B cell (primary cell): ENCODE results near the gene KIAA0753. TPM values are rescaled to one million over a fixed set of nuclear protein-coding genes. Genes with fewer than 3 reads are reported as not detected.

Experiments used
- ATAC-seq: fragments of 200-7000 bp; cut with Tn5 transposase; one replicate; pipeline ENCODE4 v1.10.0; 2021; ENCODE audit warnings: low read depth, mild to moderate bottlenecking, moderate number of reproducible peaks, moderate library complexity
- CTCF ChIA-PET: fragments of 350-600 bp; sonication (Branson Sonifier 250); formaldehyde crosslinking; loops from one replicate; lab custom pipeline; 2021; ENCODE audit warnings: antibody characterized with exemption, inconsistent platforms; lab: Charles Lee
- POLR2A ChIA-PET: fragments of 350-600 bp; sonication (Branson Sonifier 250); formaldehyde crosslinking; loops from one replicate; lab custom pipeline; 2021; ENCODE audit warnings: antibody characterized with exemption; lab: Charles Lee
- DNase-seq: peaks from one replicate; pipeline ENCODE4 v3.0.0; 2013
- H2AFZ ChIP-seq: 2 replicates; pipeline ENCODE4 v1.6.1; 2012; ENCODE audit warnings: mild to moderate bottlenecking, low read depth, low read length; ENCODE audit not compliant: insufficient read depth, poor library complexity, severe bottlenecking
- H3K27ac ChIP-seq, 2 donors: 1 replicate in 1 of 2; 2 replicates in 1 of 2; pipeline ENCODE4 v1.5.1; 2012 to 2013; ENCODE audit warnings: low read length in 2 of 2, mild to moderate bottlenecking in 2 of 2, moderate library complexity in 1 of 2
- H3K27me3 ChIP-seq, 4 experiments: fragments of 200-600 bp in 1 of 4; sonication (generic) in 1 of 4; replicated peaks in 1 of 4; 1 replicate in 2 of 4; 2 replicates in 2 of 4; pipeline versions ENCODE4 v1.6.1 to v1.7.0; 2013 to 2016; ENCODE audit warnings: low read length in 3 of 4, mild to moderate bottlenecking in 2 of 4, mixed read lengths in 1 of 4, moderate library complexity in 1 of 4; ENCODE audit not compliant: insufficient read depth in 4 of 4, control insufficient read depth in 3 of 4; ENCODE audit errors: control extremely low read depth in 1 of 4
- H3K36me3 ChIP-seq, 2 experiments: replicated peaks in 1 of 2; 1 replicate in 1 of 2; 2 replicates in 1 of 2; pipeline versions ENCODE4 v1.6.1 to v1.7.1; 2013; ENCODE audit warnings: low read length in 1 of 2; ENCODE audit not compliant: insufficient read depth in 2 of 2, control insufficient read depth in 1 of 2; ENCODE audit errors: control extremely low read depth in 1 of 2, extremely low read depth in 1 of 2
- H3K4me1 ChIP-seq, 2 donors: fragments of 200-600 bp in 1 of 2; sonication (generic) in 1 of 2; 1 replicate in 1 of 2; 2 replicates in 1 of 2; pipeline versions ENCODE4 v1.5.1 to v1.6.1; 2013 to 2017; ENCODE audit warnings: low read length in 2 of 2; ENCODE audit not compliant: control insufficient read depth in 2 of 2, insufficient read depth in 2 of 2
- H3K4me2 ChIP-seq: replicated peaks from 2 replicates; pipeline ENCODE3; 2012; ENCODE audit warnings: mild to moderate bottlenecking, low read depth, low read length; ENCODE audit not compliant: poor library complexity, severe bottlenecking
- H3K4me3 ChIP-seq, 5 experiments: fragments of 200-600 bp in 1 of 5; sonication (generic) in 1 of 5; 1 replicate in 3 of 5; 2 replicates in 2 of 5; pipeline versions ENCODE4 v1.5.1 to v1.7.0; 2011 to 2016; ENCODE audit warnings: low read length in 4 of 5, mild to moderate bottlenecking in 4 of 5, low read depth in 2 of 5, control low read depth in 1 of 5, moderate library complexity in 1 of 5; ENCODE audit not compliant: insufficient read depth in 1 of 5; ENCODE audit errors: control extremely low read depth in 1 of 5, extremely low read depth in 1 of 5
- H3K79me2 ChIP-seq: fragments of 200-600 bp; sonication (generic); one replicate; pipeline ENCODE4 v1.6.0; 2016; ENCODE audit warnings: low read length; ENCODE audit not compliant: control insufficient read depth, insufficient read depth
- H3K9ac ChIP-seq: fragments of 200-600 bp; sonication (generic); 2 replicates; pipeline ENCODE4 v1.6.1; 2017; ENCODE audit warnings: mild to moderate bottlenecking, low read length, moderate library complexity
- H3K9me3 ChIP-seq, 3 donors: one replicate each; pipeline versions ENCODE4 v1.6.1 to v1.7.1; 2013; ENCODE audit warnings: low read length in 2 of 3; ENCODE audit not compliant: control insufficient read depth in 2 of 3, insufficient read depth in 1 of 3; ENCODE audit errors: control extremely low read depth in 1 of 3
- H4K20me1 ChIP-seq: 2 replicates; pipeline ENCODE4 v1.6.0; 2012; ENCODE audit warnings: mild to moderate bottlenecking, low read length; ENCODE audit not compliant: insufficient read depth, control insufficient read depth, poor library complexity, severe bottlenecking
- H3K27ac Mint-ChIP-seq: one replicate; pipeline ENCODE4 v1.8.0; 2021; ENCODE audit warnings: mixed read lengths
- H3K27me3 Mint-ChIP-seq: one replicate; pipeline ENCODE4 v1.8.0; 2021; ENCODE audit warnings: mixed read lengths
- H3K4me1 Mint-ChIP-seq: one replicate; pipeline ENCODE4 v1.8.0; 2021; ENCODE audit warnings: mixed read lengths
- H3K4me3 Mint-ChIP-seq: one replicate; pipeline ENCODE4 v1.8.0; 2021; ENCODE audit warnings: mixed read lengths
- H3K9me3 Mint-ChIP-seq: one replicate; pipeline ENCODE4 v1.8.0; 2022; ENCODE audit warnings: mixed read lengths; ENCODE audit not compliant: insufficient read depth
- EZH2 ChIP-seq: IDR thresholded peaks from 2 replicates; pipeline ENCODE4 v1.6.1; 2012; ENCODE audit warnings: borderline replicate concordance, low read depth, mild to moderate bottlenecking, moderate library complexity, low read length; ENCODE audit not compliant: insufficient read depth, poor library complexity, severe bottlenecking
- WGBS: methylation state at CpG from one replicate; pipeline ENCODE4 v1.1.5; 2013; ENCODE audit warnings: missing lambda C conversion rate; ENCODE audit not compliant: insufficient coverage; 5-methylcytosine and 5-hydroxymethylcytosine counted together
- intact Hi-C: fragments of 100-400 bp; cut with micrococcal nuclease; formaldehyde crosslinking; loops from one replicate; pipeline ENCODE4 v1.10.0; 2022
- polyA plus RNA-seq: library from polyadenylated mRNA; depleted of rRNA; stranded (reverse); fragments of >200 nt; gene quantifications from 2 replicates; pipeline ENCODE4 v1.2.3, GENCODE V29; 2012
- total RNA-seq, 2 donors: library from RNA; stranded (reverse); fragments of 120-200 nt in 1 of 2; gene quantifications; 1 replicate in 1 of 2; 2 replicates in 1 of 2; pipeline versions ENCODE4 v1.2.3 to v1.2.4, GENCODE V29; 2013 to 2022
- TF ChIP-seq, protein P1 (sequence below): fragments of 200-600 bp; IDR thresholded peaks from one replicate; pipeline ENCODE4 v1.8.0; 2022; ENCODE audit warnings: antibody characterized with exemption, mild to moderate bottlenecking

The KIAA0753 gene
- total and polyA plus RNA-seq, 2 donors (not counting 1 experiment from before 2014, with no cell fraction given): 6.3 to 29.1 TPM

DNA sequence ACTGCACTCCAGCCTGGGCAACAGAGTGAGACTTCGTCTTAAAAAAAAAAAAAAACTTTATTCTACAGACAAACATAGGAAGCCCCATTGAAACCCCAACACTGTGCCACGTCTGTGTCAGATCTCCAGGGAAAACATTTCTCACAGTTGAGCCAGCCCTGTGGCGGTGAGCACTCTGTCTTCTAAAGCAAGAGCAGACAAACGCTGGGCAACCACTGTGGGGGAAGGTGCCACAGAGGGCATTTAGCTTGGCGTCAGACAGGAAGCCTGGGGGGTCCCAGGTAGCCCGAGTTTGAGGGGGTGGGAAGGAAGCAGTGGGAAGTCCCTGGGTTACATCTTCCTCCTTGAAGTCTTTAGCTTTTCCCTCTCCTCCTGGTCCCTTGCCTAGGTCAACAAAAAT, 27.0 kb upstream of the KIAA0753 start:
- POLR2A ChIA-PET: no interaction called here

DNA sequence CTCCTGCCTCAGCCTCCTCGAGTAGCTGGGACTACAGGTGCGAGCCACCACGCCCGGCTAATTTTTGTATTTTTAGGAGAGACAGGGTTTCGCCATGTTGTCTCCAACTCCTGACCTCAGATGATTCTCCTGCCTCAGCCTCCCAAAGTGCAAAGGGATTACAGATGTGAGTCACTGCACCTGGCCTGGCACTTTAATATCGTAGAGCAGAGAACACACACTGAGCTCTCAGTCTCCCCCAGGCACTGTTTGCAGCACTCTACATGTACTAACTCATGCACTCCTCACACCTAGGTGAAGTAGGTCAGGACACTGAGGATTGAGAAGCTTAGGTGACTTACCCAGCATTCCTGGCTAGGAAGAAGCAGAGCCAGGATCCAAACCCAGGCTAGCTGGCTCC, 26.0 kb upstream of the KIAA0753 start:
- DNase-seq (no peak), ATAC-seq (no peak)
- no peaks in the 10 kb centered on the region for H3K9me3 Mint-ChIP-seq
- TF ChIP-seq, protein P1, sequence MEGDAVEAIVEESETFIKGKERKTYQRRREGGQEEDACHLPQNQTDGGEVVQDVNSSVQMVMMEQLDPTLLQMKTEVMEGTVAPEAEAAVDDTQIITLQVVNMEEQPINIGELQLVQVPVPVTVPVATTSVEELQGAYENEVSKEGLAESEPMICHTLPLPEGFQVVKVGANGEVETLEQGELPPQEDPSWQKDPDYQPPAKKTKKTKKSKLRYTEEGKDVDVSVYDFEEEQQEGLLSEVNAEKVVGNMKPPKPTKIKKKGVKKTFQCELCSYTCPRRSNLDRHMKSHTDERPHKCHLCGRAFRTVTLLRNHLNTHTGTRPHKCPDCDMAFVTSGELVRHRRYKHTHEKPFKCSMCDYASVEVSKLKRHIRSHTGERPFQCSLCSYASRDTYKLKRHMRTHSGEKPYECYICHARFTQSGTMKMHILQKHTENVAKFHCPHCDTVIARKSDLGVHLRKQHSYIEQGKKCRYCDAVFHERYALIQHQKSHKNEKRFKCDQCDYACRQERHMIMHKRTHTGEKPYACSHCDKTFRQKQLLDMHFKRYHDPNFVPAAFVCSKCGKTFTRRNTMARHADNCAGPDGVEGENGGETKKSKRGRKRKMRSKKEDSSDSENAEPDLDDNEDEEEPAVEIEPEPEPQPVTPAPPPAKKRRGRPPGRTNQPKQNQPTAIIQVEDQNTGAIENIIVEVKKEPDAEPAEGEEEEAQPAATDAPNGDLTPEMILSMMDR: no peak
- TF ChIP-seq EZH2: no peak
- no peak overlapping the region for H3K27ac Mint-ChIP-seq
- Histone ChIP-seq H3K36me3 (peaks cover 0 to 23% of the 10 kb centered on the region in 2 experiments), H4K20me1 (peaks cover 21% of the 10 kb centered on the region), H3K9ac (no peak overlapping the region), H3K4me3 (no peak overlapping the region), H3K79me2 (peaks cover 33% of the 10 kb centered on the region), H3K4me1 (peaks cover 12 to 25% of the 10 kb centered on the region in 2 donors), H3K9me3 (no peaks in the 10 kb centered on the region), H3K4me2 (no peak overlapping the region), H2AFZ (no peak overlapping the region), H3K27ac (no peak overlapping the region), H3K27me3 (no peaks in the 10 kb centered on the region)
- ChIA-PET POLR2A (interaction anchor here (0.9 kb wide), 1 partner anchor 15 kb away, joined by 3 read pairs; the partner anchor contains the start of genes C17orf100 and MED31), CTCF (interaction anchor here (0.8 to 2.4 kb wide), 12 partner anchors 9 to 244 kb away, joined by 3 to 15 read pairs (median 4); no protein-coding TSS in a partner anchor)
- peaks cover 32% of the 10 kb centered on the region for H3K4me1 Mint-ChIP-seq
- no peak overlapping the region for H3K4me3 Mint-ChIP-seq
- WGBS: 85% methylated on average over 6 of the region's 6 CpGs
- no peaks in the 10 kb centered on the region for H3K27me3 Mint-ChIP-seq
- intact Hi-C loops: loop anchor here (1.0 kb wide), 1 partner anchor 177 kb away; no protein-coding TSS in a partner anchor

More for the DNA sequence above, 27.0 kb upstream of the KIAA0753 start:
- DNase-seq: no peak
- WGBS: 14% methylated on average over 5 of the region's 6 CpGs
- H3K36me3 ChIP-seq: peaks cover 0 to 23% of the 10 kb centered on the region in 2 experiments
- Mint-ChIP-seq H3K4me1 (peaks cover 25% of the 10 kb centered on the region), H3K27ac (no peak overlapping the region), H3K4me3 (no peak overlapping the region), H3K27me3 (no peaks in the 10 kb centered on the region), H3K9me3 (no peaks in the 10 kb centered on the region)
- H3K4me1 ChIP-seq: peaks cover 4 to 17% of the 10 kb centered on the region in 2 donors
- no peaks in the 10 kb centered on the region for H3K27me3 ChIP-seq
- TF ChIP-seq EZH2: no peak
- TF ChIP-seq, protein P1: no peak
- H3K4me2 ChIP-seq: no peak overlapping the region
- H2AFZ ChIP-seq: no peak overlapping the region
- no peaks in the 10 kb centered on the region for H3K9me3 ChIP-seq
- intact Hi-C loops: no loop called here
- peaks cover 23% of the 10 kb centered on the region for H4K20me1 ChIP-seq
- CTCF ChIA-PET: interaction anchor here (0.7 to 2.4 kb wide), 7 partner anchors 10 to 244 kb away, joined by 3 to 15 read pairs (median 6); no protein-coding TSS in a partner anchor
- H3K27ac ChIP-seq: no peak overlapping the region
- ATAC-seq: no peak
- H3K79me2 ChIP-seq: peaks cover 36% of the 10 kb centered on the region
- H3K4me3 ChIP-seq: no peak overlapping the region
- no peak overlapping the region for H3K9ac ChIP-seq
